ENCODE results near the gene PAX7. TPM values are rescaled to one million over a fixed set of nuclear protein-coding genes. Genes with fewer than 3 reads are reported as not detected.
"Not testable (repeated sequence)": the region's sequence is repeated elsewhere in the genome, so short reads cannot be mapped to it uniquely, and the experiment has no call there.

PAX7 gene
- total and polyA plus RNA-seq, 8 donors, result not detected

DNA sequence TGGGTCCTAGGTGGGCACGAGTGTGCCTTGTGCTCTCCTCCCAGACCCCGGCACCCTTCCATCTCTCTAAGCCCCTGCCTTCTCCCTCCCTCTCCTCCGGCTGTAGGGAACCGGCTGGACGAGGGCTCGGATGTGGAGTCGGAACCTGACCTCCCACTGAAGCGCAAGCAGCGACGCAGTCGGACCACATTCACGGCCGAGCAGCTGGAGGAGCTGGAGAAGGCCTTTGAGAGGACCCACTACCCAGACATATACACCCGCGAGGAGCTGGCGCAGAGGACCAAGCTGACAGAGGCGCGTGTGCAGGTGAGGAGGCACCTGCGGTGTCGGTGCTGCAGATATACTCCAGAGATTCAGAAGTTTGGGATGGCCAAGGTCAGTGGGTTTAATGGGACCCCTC, 61.0 kb downstream of the PAX7 start:
- no peaks in the 10 kb centered on the region for H3K9me3 ChIP-seq
- TF ChIP-seq POLR2A (IDR thresholded peaks at IDR 0.05) (no peak), POLR2AphosphoS5 (IDR thresholded peaks at IDR 0.05) (no peak), EP300 (IDR thresholded peaks at IDR 0.05) (no peak)
- TF ChIP-seq, protein P1, sequence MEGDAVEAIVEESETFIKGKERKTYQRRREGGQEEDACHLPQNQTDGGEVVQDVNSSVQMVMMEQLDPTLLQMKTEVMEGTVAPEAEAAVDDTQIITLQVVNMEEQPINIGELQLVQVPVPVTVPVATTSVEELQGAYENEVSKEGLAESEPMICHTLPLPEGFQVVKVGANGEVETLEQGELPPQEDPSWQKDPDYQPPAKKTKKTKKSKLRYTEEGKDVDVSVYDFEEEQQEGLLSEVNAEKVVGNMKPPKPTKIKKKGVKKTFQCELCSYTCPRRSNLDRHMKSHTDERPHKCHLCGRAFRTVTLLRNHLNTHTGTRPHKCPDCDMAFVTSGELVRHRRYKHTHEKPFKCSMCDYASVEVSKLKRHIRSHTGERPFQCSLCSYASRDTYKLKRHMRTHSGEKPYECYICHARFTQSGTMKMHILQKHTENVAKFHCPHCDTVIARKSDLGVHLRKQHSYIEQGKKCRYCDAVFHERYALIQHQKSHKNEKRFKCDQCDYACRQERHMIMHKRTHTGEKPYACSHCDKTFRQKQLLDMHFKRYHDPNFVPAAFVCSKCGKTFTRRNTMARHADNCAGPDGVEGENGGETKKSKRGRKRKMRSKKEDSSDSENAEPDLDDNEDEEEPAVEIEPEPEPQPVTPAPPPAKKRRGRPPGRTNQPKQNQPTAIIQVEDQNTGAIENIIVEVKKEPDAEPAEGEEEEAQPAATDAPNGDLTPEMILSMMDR (IDR thresholded peaks at IDR 0.05), result no peak
- H3K4me1 ChIP-seq, result no peaks in the 10 kb centered on the region
- intact Hi-C loops (cut with DNase I; ENCODE audit: low total_unique reads), result no loop called here
- peaks cover 0 to 97% (median 26%) of the 10 kb centered on the region in 3 donors for H3K27me3 ChIP-seq
- DNase-seq, result no peak
- H3K36me3 ChIP-seq, result no peaks in the 10 kb centered on the region
- WGBS, 5 donors, result 77 to 87% (median 83%) methylated on average over 17 to 20 of the region's 20 CpGs
- H3K27ac ChIP-seq, result no peak overlapping the region
- H3K4me3 ChIP-seq, result no peak overlapping the region

DNA sequence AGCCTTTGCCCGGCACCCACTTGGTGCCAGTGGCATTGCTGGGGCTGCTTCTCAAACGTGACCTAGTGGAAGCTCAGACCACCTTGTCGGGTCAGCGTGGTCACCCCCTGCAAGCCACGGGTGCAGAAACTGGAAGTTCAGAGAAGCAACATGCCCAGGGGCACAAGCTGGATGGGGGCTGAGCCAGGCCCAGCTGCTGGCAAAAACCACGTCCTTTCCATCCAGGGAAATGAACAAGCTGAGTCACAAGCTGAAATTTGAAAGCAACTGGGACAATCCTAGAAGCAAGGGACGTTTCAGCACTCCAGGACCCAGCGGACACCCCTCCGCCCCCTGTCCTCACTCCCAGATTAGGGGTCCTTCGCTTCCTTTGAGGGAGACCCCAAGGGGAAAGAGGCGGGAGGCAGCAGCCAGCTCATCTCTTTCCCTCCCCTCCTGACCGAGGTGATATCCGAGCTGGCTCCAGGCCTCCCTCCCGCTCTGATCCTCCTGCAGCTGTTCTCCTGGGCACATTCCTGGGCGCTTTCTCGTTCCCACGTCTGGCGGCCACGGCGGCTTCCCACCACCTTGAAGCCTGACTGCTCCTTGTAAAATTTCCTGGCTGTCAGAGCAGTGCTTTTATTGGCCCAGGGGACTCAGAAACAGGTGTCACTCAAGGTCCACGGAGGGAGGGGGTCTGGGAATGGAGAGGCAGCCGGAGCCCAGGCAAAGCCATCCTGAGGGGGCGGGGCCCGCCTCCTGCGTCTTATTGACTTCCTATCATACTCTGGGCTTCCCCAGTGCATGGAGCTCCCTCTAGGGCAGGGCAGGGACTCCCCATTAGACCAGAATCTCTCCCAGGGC, 62.8 kb downstream of the PAX7 start:
- H3K4me3 ChIP-seq, result no peak overlapping the region
- no peaks in the 10 kb centered on the region for H3K36me3 ChIP-seq
- no peaks in the 10 kb centered on the region for H3K4me1 ChIP-seq
- TF ChIP-seq EP300 (IDR thresholded peaks at IDR 0.05) (no peak), POLR2AphosphoS5 (IDR thresholded peaks at IDR 0.05) (no peak), POLR2A (IDR thresholded peaks at IDR 0.05) (no peak)
- TF ChIP-seq, protein P1 (IDR thresholded peaks at IDR 0.05), result no peak
- no peak overlapping the region for H3K27ac ChIP-seq
- no peaks in the 10 kb centered on the region for H3K9me3 ChIP-seq
- no peak for DNase-seq
- 24 to 36% (median 24%) methylated on average over 21 to 25 of the region's 25 CpGs for WGBS, 5 donors
- peaks cover 0 to 99% (median 36%) of the 10 kb centered on the region in 3 donors for H3K27me3 ChIP-seq
- intact Hi-C loops (cut with DNase I; ENCODE audit: low total_unique reads), result no loop called here

- peaks cover 0 to 99% (median 40%) of the 10 kb centered on the region in 3 donors for H3K27me3 ChIP-seq
- H3K9me3 ChIP-seq; intact Hi-C loops (cut with DNase I; ENCODE audit: low total_unique reads); DNase-seq; H3K27ac ChIP-seq; H3K4me1 ChIP-seq; H3K36me3 ChIP-seq; H3K4me3 ChIP-seq: not testable (repeated sequence)
- 83 to 89% (median 85%) methylated on average over 7 of the region's 7 CpGs for WGBS, 5 donors
Observed at GRCh38 chr1:18694289-18694688, 63.6 kb downstream of the PAX7 start.

- 38 to 71% (median 53%) methylated on average over 1 of the region's 1 CpG for WGBS, 5 donors
- Histone ChIP-seq H3K36me3 (no peaks in the 10 kb centered on the region), H3K4me1 (no peaks in the 10 kb centered on the region), H3K4me3 (no peak overlapping the region), H3K27ac (no peak overlapping the region), H3K27me3 (peaks cover 0 to 99% (median 37%) of the 10 kb centered on the region in 3 donors), H3K9me3 (no peaks in the 10 kb centered on the region)
- TF ChIP-seq POLR2AphosphoS5 (IDR thresholded peaks at IDR 0.05) (no peak), EP300 (IDR thresholded peaks at IDR 0.05) (no peak), POLR2A (IDR thresholded peaks at IDR 0.05) (no peak)
- no peak for DNase-seq
- intact Hi-C loops (cut with DNase I; ENCODE audit: low total_unique reads), result no loop called here
Observed at GRCh38 chr1:18697541-18697940, 66.9 kb downstream of the PAX7 start.

DNA sequence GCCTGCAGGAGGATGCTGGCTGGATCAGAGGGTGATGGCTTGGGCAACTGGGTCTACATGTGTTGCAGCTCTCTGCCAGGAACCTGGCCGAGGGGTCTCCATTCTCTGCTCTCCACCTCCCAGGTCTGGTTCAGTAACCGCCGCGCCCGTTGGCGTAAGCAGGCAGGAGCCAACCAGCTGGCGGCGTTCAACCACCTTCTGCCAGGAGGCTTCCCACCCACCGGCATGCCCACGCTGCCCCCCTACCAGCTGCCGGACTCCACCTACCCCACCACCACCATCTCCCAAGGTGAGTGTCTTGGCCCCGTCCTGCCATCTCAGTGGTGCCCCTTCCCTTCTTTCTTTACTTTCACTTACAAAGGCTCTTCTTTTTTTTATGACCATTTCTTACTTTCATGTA, 69.9 kb downstream of the PAX7 start:
- DNase-seq, result no peak
- H3K27ac ChIP-seq, result no peak overlapping the region
- WGBS, 5 donors, result 92 to 95% (median 93%) methylated on average over 11 to 12 of the region's 12 CpGs
- intact Hi-C loops (cut with DNase I; ENCODE audit: low total_unique reads), result no loop called here
- no peaks in the 10 kb centered on the region for H3K36me3 ChIP-seq
- H3K4me1 ChIP-seq, result no peaks in the 10 kb centered on the region
- no peak overlapping the region for H3K4me3 ChIP-seq
- no peak for TF ChIP-seq POLR2AphosphoS5 (IDR thresholded peaks at IDR 0.05)
- no peak for TF ChIP-seq POLR2A (IDR thresholded peaks at IDR 0.05)
- TF ChIP-seq, protein P1 (IDR thresholded peaks at IDR 0.05), result no peak
- TF ChIP-seq EP300 (IDR thresholded peaks at IDR 0.05), result no peak
- no peaks in the 10 kb centered on the region for H3K9me3 ChIP-seq
- H3K27me3 ChIP-seq, result peaks cover 0 to 96% (median 24%) of the 10 kb centered on the region in 3 donors
